GM12874 (cell line): ENCODE results near the gene CEP128.

Experiments
- CTCF ChIP-seq: IDR thresholded peaks from 2 replicates; pipeline ENCODE4 v1.5.1; 2011; ENCODE audit warnings: low read depth, mild to moderate bottlenecking, control low read depth, low read length, moderate library complexity; ENCODE audit not compliant: insufficient read depth

Gene CEP128

GRCh38 chr14:80584744-80585505 lies 356.6 kb downstream of the CEP128 start:
- no peak for TF ChIP-seq CTCF

DNA sequence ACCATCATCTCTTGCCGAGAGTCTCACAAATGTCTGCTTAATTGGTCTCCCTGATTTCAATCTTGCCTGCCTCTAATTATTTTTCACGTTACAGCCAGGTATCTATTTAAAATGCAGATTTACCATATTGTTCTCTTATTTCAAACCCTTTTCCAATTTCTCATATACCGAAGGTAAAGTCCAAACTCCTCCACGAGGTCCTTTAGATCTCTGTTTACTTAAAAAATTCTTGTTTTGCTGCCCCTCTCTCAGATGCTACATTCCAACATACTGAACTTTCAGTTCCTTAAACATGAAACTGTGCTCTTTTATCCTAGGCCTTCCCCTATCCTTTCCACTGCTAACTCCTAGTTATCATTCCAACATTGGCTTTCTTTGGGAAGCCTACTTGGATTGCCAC lies 363.9 kb downstream of the CEP128 start:
- TF ChIP-seq CTCF = no peak

GRCh38 chr14:80576401-80576800 lies 365.1 kb downstream of the CEP128 start:
- TF ChIP-seq CTCF = no peak

GRCh38 chr14:80575763-80576162 lies 365.8 kb downstream of the CEP128 start:
- no peak for TF ChIP-seq CTCF

- TF ChIP-seq CTCF = no peak
Measured at GRCh38 chr14:80572666-80573065, 368.9 kb downstream of the CEP128 start.

- no peak for TF ChIP-seq CTCF
Measured at GRCh38 chr14:80570930-80571298, 370.6 kb downstream of the CEP128 start.

DNA sequence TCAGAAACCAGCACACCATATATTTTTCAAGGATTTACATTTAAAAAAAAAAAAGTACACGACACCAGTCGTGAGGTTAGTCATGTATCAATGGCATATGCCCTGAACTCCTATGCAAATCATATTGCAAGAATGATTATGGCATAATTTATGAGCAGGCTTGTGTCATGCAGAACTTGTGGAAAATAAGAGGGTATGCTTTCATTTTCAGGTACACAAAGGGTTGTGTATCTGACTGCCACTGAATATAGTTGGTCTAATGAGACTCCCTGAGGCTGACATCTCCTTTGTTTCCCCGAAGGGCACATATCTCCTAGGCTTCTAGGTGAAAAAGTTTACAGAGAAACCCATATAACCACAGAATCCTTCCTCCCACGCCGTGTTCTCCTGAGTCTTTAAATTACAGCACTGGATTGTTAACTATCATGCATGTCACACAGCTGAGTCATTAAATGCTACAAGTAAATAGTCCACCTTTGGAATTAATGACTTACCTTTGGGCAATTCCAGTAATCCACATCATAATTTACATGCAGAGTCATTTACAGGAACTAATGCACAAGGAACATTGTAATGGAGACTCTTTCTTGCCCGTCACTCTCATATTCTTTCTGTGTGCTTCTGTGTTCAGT lies 373.5 kb downstream of the CEP128 start:
- TF ChIP-seq CTCF = no peak
